MV-4-11 (cell line): Measurements from ENCODE around the gene PTGR2.
A peak's percentile ranks its signal among the peaks of the same experiment; 100 is the strongest.
"Not testable (repeated sequence)": the region's sequence is repeated elsewhere in the genome, so short reads cannot be mapped to it uniquely, and the experiment has no call there.

ENCODE experiments used
- DNase-seq: peaks from one replicate; lab custom pipeline; 2025; lab: John Stamatoyannopoulos, UW

PTGR2 gene

DNA sequence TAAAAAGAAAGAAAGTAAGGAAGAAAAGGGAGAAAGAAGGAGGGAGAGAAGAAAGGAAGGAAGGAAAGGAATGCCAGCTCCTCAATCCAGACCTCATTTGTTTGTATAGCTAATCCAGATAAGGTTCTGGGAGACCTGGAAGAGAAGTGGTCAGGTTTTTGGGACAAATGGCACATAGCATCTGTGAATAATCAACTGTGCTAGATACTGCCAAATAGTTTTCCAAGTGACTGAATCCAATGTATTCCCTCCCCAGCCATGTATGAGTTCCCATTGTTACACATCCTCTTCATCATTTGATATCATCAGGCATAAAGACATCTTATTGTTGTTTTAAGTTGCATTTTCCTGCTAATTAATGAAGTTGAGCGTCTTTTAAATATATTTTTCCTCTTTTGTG, 18.6 kb upstream of the PTGR2 start:
- DNase-seq, result no peak

DNA sequence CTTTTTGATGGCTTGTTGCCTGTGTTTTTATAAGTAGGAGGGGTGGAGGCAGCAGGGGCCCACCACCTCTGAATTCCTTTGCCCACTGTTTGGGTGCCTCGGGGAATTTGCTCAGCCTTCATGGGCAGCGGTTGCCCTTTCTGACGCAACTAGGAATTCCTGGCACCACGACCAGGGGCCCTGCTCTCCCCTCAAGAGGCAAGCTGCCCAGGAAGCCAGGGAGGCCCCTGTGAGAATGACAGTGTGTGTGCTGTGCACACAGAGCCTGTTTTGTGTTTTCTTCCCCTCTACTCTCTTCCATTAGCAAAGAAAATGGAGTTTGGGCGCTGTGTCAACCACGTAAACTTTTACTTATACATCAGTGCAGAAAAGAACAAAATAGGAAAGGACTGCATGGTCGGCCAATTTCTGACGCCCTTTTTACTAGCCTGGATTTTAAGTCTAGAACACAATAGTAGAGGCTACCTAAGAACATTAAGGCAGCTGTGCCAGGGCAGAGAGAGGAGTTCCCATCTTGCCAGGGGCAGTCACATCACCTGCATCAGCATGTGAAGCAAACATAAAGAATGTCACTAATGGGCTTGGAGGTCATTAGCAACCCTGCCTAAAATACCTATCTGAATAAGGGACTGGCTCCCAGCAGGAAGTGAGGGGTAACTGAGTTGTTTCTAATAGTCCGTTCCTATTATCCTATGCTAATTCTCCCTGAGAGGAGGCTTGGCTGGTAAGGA, 17.9 kb upstream of the PTGR2 start:
- no peak for DNase-seq

- DNase-seq, result no peak
Measured at GRCh38 chr14:73834261-73834625, 17.4 kb upstream of the PTGR2 start.

GRCh38 chr14:73838293-73839034, 13.2 kb upstream of the PTGR2 start:
- DNase-seq, result not testable (repeated sequence)

GRCh38 chr14:73842201-73842600, 9.4 kb upstream of the PTGR2 start:
- DNase-seq, result no peak

DNA sequence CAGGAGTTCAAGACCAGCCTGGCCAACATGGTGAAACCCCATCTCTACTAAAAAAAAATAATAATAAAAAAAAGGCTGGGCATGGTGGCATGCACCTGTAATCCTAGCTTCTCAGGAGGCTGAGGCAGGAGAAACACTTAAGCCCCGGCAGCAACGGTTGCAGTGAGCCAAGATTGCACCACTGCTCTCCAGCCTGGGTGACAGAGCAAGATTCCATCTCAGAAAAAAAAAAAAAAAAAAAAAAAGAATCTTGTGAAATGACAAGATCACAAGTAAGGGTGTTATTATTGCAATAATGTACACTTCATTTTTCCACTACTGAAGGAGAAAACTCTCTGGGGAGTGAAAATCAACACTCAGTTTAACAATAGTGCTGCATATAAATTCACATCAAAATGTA, 8.8 kb upstream of the PTGR2 start:
- DNase-seq, result no peak

- no peak for DNase-seq
Measured at GRCh38 chr14:73843296-73843695, 8.3 kb upstream of the PTGR2 start.

DNA sequence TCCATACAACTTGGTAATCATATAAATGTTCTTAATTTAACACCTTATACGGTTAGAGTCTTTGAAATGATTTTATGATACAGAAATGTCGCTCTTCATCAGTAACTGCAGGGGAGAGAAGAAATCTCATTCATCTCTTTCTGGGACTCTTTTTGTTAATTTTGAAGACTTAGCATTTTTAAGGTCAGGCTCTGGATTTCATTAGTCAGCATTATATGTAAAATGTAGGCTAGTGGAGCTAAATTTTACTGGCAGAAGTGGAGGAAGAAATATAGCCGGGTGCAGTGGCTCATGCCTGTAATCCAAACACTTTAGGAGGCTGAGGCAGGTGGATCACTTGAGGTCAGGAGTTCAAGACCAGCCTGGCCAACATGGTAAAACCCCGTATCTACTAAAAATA, 4.7 kb upstream of the PTGR2 start:
- no peak for DNase-seq

DNA sequence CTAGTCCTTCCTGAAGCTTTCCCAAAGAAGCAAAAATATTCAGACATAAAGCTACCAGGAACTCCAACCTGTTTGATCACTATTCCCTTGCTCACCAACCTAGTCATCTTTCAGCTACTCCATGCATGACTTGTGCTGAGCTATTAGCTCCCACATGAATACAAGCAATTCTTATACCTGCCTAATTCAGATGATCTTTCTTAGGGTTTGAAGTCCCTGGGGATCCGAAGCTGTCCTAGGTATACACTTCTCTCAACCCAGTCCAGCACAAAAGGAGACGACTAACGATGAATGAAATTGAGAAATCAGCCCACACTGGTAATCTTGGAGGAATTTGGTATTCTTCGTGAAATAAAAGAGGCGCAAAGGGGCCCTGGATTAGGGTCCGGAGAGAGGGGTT, 631 bp upstream of the PTGR2 start:
- no peak for DNase-seq

DNA sequence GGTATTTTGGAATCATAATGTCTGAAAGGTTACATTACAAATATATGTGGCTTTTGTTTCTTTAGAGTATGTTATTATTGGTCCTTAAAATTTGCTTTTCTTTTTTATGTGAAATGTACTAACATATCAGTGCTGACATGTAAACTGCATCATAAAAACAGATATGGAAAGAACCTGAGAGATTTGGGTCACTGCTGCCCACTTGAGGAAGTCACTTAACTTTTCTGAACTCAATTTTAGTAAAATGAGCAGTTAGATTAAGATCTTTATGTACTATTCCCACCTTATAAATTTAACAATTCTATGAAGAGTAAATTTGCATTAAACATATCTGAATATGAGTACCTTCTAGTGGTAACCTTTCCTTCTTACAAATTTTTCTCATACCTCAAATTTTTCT, 7.5 kb downstream of the PTGR2 start:
- no peak for DNase-seq

- DNase-seq, result no peak
Measured at GRCh38 chr14:73861073-73861472, 9.4 kb downstream of the PTGR2 start.

DNA sequence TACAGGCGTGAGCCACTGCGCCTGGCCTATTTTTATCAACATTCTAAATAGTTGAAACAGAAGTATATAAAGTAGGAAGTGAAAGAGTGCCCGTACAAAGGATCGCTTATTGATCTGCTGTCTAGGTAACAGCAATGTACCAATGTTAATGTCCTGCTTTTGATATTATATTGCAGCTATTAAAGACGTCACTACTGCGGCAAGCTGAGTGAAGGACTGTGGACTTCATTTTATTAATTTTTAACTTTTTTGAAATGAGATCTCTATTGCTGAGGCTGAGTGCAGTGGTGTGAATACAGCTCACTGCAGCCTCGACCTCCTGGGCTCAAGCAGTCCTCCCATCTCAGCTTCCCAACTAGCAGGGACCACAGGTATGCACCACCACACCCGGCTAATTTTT, 10.8 kb downstream of the PTGR2 start:
- DNase-seq, result peak; percentile 73

- DNase-seq, result no peak
Measured at GRCh38 chr14:73863209-73863608, 11.6 kb downstream of the PTGR2 start.

GRCh38 chr14:73865534-73866113, 14.0 kb downstream of the PTGR2 start:
- no peak for DNase-seq

DNA sequence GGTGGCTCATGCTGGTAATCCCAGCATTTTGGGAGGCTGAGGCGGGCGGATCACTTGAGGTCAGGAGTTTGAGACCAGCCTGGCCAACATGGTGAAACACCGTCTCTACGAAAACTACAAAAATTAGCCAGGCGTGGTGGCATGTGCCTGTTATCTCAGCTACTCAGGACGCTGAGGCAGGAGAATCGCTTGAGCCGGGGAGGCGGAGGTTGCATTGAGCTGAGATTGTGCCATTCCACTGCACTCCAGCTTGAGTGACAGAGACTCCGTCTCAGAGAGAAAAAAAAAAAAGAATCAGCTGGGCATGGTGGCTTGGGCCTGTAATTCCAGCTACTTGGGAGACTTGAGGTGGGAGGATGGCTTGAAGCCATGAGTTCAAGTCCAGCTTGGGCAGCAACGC, 18.1 kb downstream of the PTGR2 start:
- DNase-seq, result not testable (repeated sequence)

DNA sequence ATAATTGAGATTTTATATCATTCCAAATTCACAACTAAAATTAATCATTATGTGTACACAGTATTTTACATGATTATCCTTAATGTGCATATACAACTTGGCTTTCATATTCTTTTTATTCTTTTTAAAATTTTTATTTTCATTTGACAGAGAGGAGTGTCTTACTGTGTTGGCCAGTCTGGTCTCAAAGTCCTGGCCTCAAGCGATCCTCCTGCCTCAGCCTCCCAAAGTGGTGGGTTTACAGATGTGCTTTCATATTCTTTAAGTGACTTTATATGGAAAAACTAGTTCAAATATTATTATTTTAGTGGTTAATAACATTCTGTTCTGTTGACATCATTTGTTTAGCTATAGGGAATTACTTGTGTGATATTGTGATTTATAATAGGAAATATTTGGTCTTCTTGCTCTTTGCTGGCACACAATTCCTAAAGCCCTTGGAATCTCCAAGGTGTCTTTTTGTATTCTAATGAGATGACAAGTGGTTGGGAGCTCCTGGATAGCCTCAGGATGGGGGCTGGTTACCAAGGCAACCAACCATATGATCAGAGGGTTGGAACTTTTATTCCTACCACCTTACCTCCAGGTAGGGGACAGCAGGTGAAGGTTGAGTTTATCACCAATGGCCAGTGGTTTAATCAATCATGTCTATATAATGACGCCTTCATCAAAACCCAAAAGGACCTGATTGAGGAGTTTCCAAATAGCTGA, 19.0 kb downstream of the PTGR2 start:
- DNase-seq, result no peak

- no peak for DNase-seq
Measured at GRCh38 chr14:73873660-73874059, 22.0 kb downstream of the PTGR2 start.

DNA sequence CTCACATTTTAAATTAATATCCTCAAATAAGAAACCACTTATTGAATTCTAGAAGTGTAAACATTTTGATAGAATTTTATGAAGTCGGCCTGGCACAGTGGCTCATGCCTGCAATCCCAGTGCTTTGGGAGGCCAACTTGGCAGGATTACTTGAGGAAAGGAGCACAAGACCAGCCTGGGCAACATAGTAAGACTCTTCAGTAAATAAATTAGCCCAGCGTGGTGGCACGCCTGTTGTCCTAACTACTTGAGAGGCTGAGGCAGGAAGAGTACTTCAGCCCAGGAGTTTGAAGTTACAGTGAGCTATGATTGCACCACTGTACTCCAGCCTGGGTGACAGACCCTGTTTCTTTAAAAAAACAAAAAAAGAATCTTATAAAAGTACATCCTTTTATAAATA, 26.2 kb downstream of the PTGR2 start:
- no peak for DNase-seq

DNA sequence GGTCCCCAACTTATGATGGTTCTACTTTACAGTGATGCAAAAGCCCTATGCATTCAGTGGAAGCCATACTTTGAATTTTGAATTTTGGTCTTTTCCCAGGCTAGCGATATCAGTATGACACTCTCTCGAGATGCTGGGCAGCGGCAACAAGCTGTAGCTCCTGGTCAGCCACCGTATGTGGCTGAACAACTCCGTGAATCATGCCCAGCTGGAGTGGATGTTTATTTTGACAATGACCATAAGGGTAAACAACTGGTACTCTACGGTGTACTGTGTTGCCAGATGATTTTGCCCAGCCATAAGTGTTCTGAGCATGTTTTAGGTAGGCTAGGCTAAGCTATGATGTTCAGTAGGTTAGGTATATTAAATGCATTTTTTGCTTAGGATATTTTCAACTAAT, 26.8 kb downstream of the PTGR2 start:
- no peak for DNase-seq

DNA sequence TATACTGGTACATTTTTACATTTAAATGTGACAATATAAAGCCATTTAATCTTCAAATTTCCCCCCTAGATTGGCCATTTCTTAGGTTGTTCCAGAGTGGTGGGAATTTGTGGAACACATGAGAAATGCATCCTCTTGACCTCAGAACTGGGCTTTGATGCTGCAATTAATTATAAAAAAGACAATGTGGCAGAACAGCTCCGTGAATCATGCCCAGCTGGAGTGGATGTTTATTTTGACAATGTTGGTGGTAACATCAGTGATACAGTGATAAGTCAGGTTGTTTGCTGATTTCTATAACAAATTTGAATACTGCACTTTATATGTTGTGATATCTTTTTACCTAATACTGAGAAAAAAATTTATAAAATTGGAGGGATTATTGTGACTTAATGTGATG, 27.4 kb downstream of the PTGR2 start:
- no peak for DNase-seq

DNA sequence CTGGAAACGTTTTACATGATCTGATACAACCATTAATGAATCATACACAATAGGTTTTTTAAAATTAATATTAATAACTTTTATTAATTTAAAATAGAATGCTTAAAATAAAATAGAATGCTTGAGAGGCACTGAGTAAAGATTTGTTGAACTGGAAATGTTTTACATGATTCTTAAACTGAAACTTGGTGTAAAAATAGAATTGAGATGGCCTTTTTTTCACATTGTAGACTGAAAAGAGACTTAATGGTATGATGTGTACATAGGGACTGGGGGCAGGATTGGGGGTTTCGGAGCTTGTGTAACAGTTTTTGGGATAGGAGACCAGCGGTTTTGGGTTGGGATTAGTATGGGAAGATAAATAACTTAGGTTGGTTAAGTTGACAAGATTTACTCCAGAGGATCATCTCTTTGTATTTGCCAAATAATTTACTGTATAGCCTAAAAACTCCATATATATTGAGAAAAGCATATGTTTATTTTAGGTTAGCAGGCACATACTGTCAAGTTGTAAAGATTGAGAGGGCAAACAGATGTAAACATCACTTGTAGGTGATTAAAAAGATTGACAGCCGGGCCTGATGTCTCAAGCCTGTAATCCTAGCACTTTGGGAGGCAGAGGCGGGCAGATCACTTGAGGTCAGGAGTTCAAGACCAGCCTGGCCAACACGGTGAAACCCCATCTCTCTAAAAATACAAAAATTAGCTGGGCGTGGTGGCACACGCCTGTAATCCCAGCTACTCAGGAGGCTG, 33.0 kb downstream of the PTGR2 start:
- no peak for DNase-seq
